ENCODE results near the gene KSR1.
"Not testable (repeated sequence)": the region's sequence is repeated elsewhere in the genome, so short reads cannot be mapped to it uniquely, and the experiment has no call there.

Gene KSR1

GRCh38 chr17:27621942-27622559 lies 165.8 kb downstream of the KSR1 start:
- no peak for DNase-seq

GRCh38 chr17:27622986-27623385 lies 166.7 kb downstream of the KSR1 start:
- no peak for DNase-seq

- DNase-seq: no peak
These were observed 167.4 kb downstream of the KSR1 start for GRCh38 chr17:27623614-27624013.

- no peak for DNase-seq
These were observed 168.3 kb downstream of the KSR1 start for GRCh38 chr17:27624539-27624938.

GRCh38 chr17:27625856-27626255 lies 169.6 kb downstream of the KSR1 start:
- DNase-seq: no peak

GRCh38 chr17:27627514-27627913 lies 171.3 kb downstream of the KSR1 start:
- DNase-seq: no peak

- no peak for DNase-seq
These were observed 172.1 kb downstream of the KSR1 start for GRCh38 chr17:27628376-27628775.

- DNase-seq: not testable (repeated sequence)
These were observed 173.0 kb downstream of the KSR1 start for GRCh38 chr17:27629260-27629659.

GRCh38 chr17:27630607-27631410 lies 174.6 kb downstream of the KSR1 start, which contains the start of gene LGALS9:
Gene LGALS9 (plus strand): TSS chr17:27631188. CDS start chr17:27631266, 78 bp downstream.
- DNase-seq: no peak

GRCh38 chr17:27631411-27631760 lies 175.1 kb downstream of the KSR1 start:
- DNase-seq: no peak

GRCh38 chr17:27631897-27632725 lies 175.9 kb downstream of the KSR1 start:
- no peak for DNase-seq

GRCh38 chr17:27632766-27633165 lies 176.5 kb downstream of the KSR1 start:
- not testable (repeated sequence) for DNase-seq

- DNase-seq: no peak
These were observed 177.2 kb downstream of the KSR1 start for GRCh38 chr17:27633312-27634025.

GRCh38 chr17:27634026-27634335 lies 177.7 kb downstream of the KSR1 start:
- no peak for DNase-seq

- DNase-seq: no peak
These were observed 178.5 kb downstream of the KSR1 start for GRCh38 chr17:27634776-27635175.

GRCh38 chr17:27635275-27635823 lies 179.1 kb downstream of the KSR1 start:
- DNase-seq: no peak

- not testable (repeated sequence) for DNase-seq
These were observed 179.8 kb downstream of the KSR1 start for GRCh38 chr17:27636005-27636520.

- DNase-seq: not testable (repeated sequence)
These were observed 181.6 kb downstream of the KSR1 start for GRCh38 chr17:27637818-27638217.

GRCh38 chr17:27638415-27638914 lies 182.2 kb downstream of the KSR1 start:
- not testable (repeated sequence) for DNase-seq

GRCh38 chr17:27640790-27641189 lies 184.5 kb downstream of the KSR1 start:
- DNase-seq: no peak

- no peak for DNase-seq
These were observed 188.3 kb downstream of the KSR1 start for GRCh38 chr17:27644586-27644985.

GRCh38 chr17:27645621-27646020 lies 189.4 kb downstream of the KSR1 start:
- not testable (repeated sequence) for DNase-seq

Measured in retina (tissue), 1 donor.